ENCODE data around the gene CPEB2.

Gene CPEB2

GRCh38 chr4:15021311-15021710, 19.0 kb downstream of the CPEB2 start:
- no peak for TF ChIP-seq CTCF (IDR thresholded peaks at IDR 0.05; ENCODE audit: low read depth, low read length)
- DNase-seq (ENCODE audit: extremely low read depth, low read depth), result no peak

GRCh38 chr4:15021946-15022345, 19.7 kb downstream of the CPEB2 start:
- TF ChIP-seq CTCF (IDR thresholded peaks at IDR 0.05; ENCODE audit: low read depth, low read length), result no peak
- DNase-seq (ENCODE audit: extremely low read depth, low read depth), result no peak

GRCh38 chr4:15024386-15024785, 22.1 kb downstream of the CPEB2 start:
- no peak for DNase-seq (ENCODE audit: extremely low read depth, low read depth)
- TF ChIP-seq CTCF (IDR thresholded peaks at IDR 0.05; ENCODE audit: low read depth, low read length), result no peak

GRCh38 chr4:15025693-15026092, 23.4 kb downstream of the CPEB2 start:
- TF ChIP-seq CTCF (IDR thresholded peaks at IDR 0.05; ENCODE audit: low read depth, low read length), result no peak
- DNase-seq (ENCODE audit: extremely low read depth, low read depth), result no peak

- TF ChIP-seq CTCF (IDR thresholded peaks at IDR 0.05; ENCODE audit: low read depth, low read length), result no peak
- DNase-seq (ENCODE audit: extremely low read depth, low read depth), result no peak
Observed at GRCh38 chr4:15027921-15028435, 25.7 kb downstream of the CPEB2 start.

GRCh38 chr4:15031197-15031596, 28.9 kb downstream of the CPEB2 start:
- TF ChIP-seq CTCF (IDR thresholded peaks at IDR 0.05; ENCODE audit: low read depth, low read length), result no peak
- no peak for DNase-seq (ENCODE audit: extremely low read depth, low read depth)

GRCh38 chr4:15031993-15032675, 29.9 kb downstream of the CPEB2 start:
- TF ChIP-seq CTCF (IDR thresholded peaks at IDR 0.05; ENCODE audit: low read depth, low read length), result no peak
- DNase-seq (ENCODE audit: extremely low read depth, low read depth), result no peak

All from AG09319 (cell line).